Endothelial cell of umbilical vein (primary cell): Measurements from ENCODE around the gene UBA6. TPM values are rescaled to one million over a fixed set of nuclear protein-coding genes. Genes with fewer than 3 reads are reported as not detected.

ENCODE experiments used
- BruUV-seq: library from RNA; stranded (reverse); fragments of 400-500 nt; replicated peaks from 2 replicates; lab custom pipeline; 2021; lab: Mats Ljungman, UMichigan
- CTCF ChIA-PET: fragments of 300-600, 350-600 bp; sonication (Branson Sonifier 250); formaldehyde crosslinking; loops from one replicate; lab custom pipeline; 2021; ENCODE audit warnings: antibody characterized with exemption, inconsistent platforms; lab: Charles Lee
- POLR2A ChIA-PET: fragments of 300-600, 350-600 bp; sonication (Branson Sonifier 250); formaldehyde crosslinking; loops from one replicate; lab custom pipeline; 2021; ENCODE audit warnings: antibody characterized with exemption, inconsistent platforms; lab: Charles Lee
- DNase-seq: peaks from one replicate; pipeline ENCODE4 v3.0.0-alpha.2; 2011; ENCODE audit warnings: low read depth, low spot score
- FAIRE-seq: peaks from 2 replicates; lab custom pipeline; 2011; peaks lifted over from hg19 to GRCh38; lab: Jason Lieb, UNC
- H2AFZ ChIP-seq: 2 replicates; pipeline ENCODE4 v1.6.0; 2012; ENCODE audit warnings: low read depth, low read length, control low read depth, inconsistent platforms
- H3K27ac ChIP-seq: 2 replicates; pipeline ENCODE4 v1.5.1; 2011; ENCODE audit warnings: low read depth, mild to moderate bottlenecking, control low read depth, low read length, moderate library complexity; ENCODE audit not compliant: insufficient read depth
- H3K27me3 ChIP-seq, 2 experiments: 2 replicates each; pipeline versions ENCODE4 v1.6.0 to v1.6.1; 2011; ENCODE audit warnings: low read length in 2 of 2, mixed read lengths in 1 of 2; ENCODE audit not compliant: control insufficient read depth in 2 of 2, insufficient read depth in 2 of 2
- H3K36me3 ChIP-seq, 2 experiments: 2 replicates in 1 of 2; 3 replicates in 1 of 2; pipeline ENCODE4 v1.5.1; 2011; ENCODE audit warnings: low read length in 2 of 2, mild to moderate bottlenecking in 1 of 2, moderate library complexity in 1 of 2; ENCODE audit not compliant: control insufficient read depth in 2 of 2, insufficient read depth in 2 of 2; ENCODE audit errors: extremely low read depth in 1 of 2
- H3K4me1 ChIP-seq: 3 replicates; pipeline ENCODE4 v1.5.1; 2011; ENCODE audit warnings: mild to moderate bottlenecking, low read length; ENCODE audit not compliant: control insufficient read depth, insufficient read depth; ENCODE audit errors: extremely low read depth
- H3K4me2 ChIP-seq: 2 replicates; pipeline ENCODE4 v1.6.1; 2011; ENCODE audit warnings: low read length, control low read depth, mixed read lengths; ENCODE audit not compliant: insufficient read depth
- H3K4me3 ChIP-seq, 3 experiments: fragments of 200-600 bp in 1 of 3; sonication (generic), shearing (Covaris generic) in 1 of 3; replicated peaks in 1 of 3; 2 replicates each; pipeline ENCODE4 v1.5.1; 2011 to 2016; ENCODE audit warnings: control low read depth in 3 of 3, low read length in 3 of 3, mild to moderate bottlenecking in 2 of 3, inconsistent platforms in 1 of 3, low read depth in 1 of 3, moderate library complexity in 1 of 3; ENCODE audit not compliant: insufficient read depth in 1 of 3
- H3K79me2 ChIP-seq: 2 replicates; pipeline ENCODE4 v1.6.0; 2012; ENCODE audit warnings: low read length, inconsistent platforms; ENCODE audit not compliant: control insufficient read depth, insufficient read depth
- H3K9ac ChIP-seq: replicated peaks from 2 replicates; pipeline ENCODE3; 2011; ENCODE audit warnings: low read length, control low read depth; ENCODE audit not compliant: insufficient read depth; ENCODE audit errors: extremely low read depth
- H3K9me1 ChIP-seq: replicated peaks from 3 replicates; pipeline ENCODE4 v1.6.0; 2011; ENCODE audit warnings: mild to moderate bottlenecking, low read length; ENCODE audit not compliant: control insufficient read depth, insufficient read depth; ENCODE audit errors: extremely low read depth
- H3K9me3 ChIP-seq: replicated peaks from 2 replicates; pipeline ENCODE4 v1.5.1; 2012; ENCODE audit warnings: low read length, inconsistent platforms; ENCODE audit not compliant: control insufficient read depth, insufficient read depth
- H4K20me1 ChIP-seq: replicated peaks from 2 replicates; pipeline ENCODE3; 2011; ENCODE audit warnings: mild to moderate bottlenecking, low read length; ENCODE audit not compliant: control insufficient read depth, insufficient read depth; ENCODE audit errors: extremely low read depth
- CTCF ChIP-seq, 2 donors: IDR thresholded peaks; 1 replicate in 1 of 2; 2 replicates in 1 of 2; pipeline ENCODE4 v1.5.1; 2011; ENCODE audit warnings: low read length in 2 of 2, mild to moderate bottlenecking in 2 of 2, moderate library complexity in 2 of 2, control low read depth in 1 of 2, inconsistent platforms in 1 of 2, low read depth in 1 of 2; ENCODE audit not compliant: insufficient read depth in 1 of 2; ENCODE audit errors: extremely low read depth in 1 of 2
- EZH2 ChIP-seq: IDR thresholded peaks from 2 replicates; pipeline ENCODE4 v1.6.1; 2012; ENCODE audit warnings: borderline replicate concordance, low read depth, mild to moderate bottlenecking, moderate library complexity, low read length, inconsistent platforms; ENCODE audit not compliant: severe bottlenecking
- FOS ChIP-seq: IDR thresholded peaks from 2 replicates; pipeline ENCODE4 v1.6.1; 2011; ENCODE audit warnings: mild to moderate bottlenecking, low read length, moderate library complexity, borderline replicate concordance; ENCODE audit not compliant: insufficient read depth
- GATA2 ChIP-seq: IDR thresholded peaks from 2 replicates; pipeline ENCODE4 v1.7.0; 2011; ENCODE audit warnings: low read depth, mild to moderate bottlenecking, moderate library complexity, mixed read lengths, low read length; ENCODE audit not compliant: insufficient read length, insufficient read depth
- JUN ChIP-seq: IDR thresholded peaks from 2 replicates; pipeline ENCODE4 v1.6.1; 2011; ENCODE audit warnings: borderline replicate concordance, low read depth; ENCODE audit not compliant: insufficient read length, insufficient read depth
- MYC ChIP-seq: IDR thresholded peaks from one replicate; pipeline ENCODE4 v1.6.1; 2011; ENCODE audit warnings: mild to moderate bottlenecking, low read depth, low read length
- POLR2A ChIP-seq: IDR thresholded peaks from 2 replicates; pipeline ENCODE4 v1.6.1; 2012; ENCODE audit warnings: low read depth, mild to moderate bottlenecking, control low read depth, low read length
- POLR2AphosphoS5 ChIP-seq: IDR thresholded peaks from 2 replicates; pipeline ENCODE4 v1.6.1; 2012; ENCODE audit warnings: low read depth, mild to moderate bottlenecking, control low read depth, low read length, moderate library complexity; ENCODE audit not compliant: insufficient read depth
- dilution Hi-C: fragments of 300-500 bp; cut with MboI; formaldehyde crosslinking; loops from one replicate; pipeline ENCODE4 v1.15.0; 2019; ENCODE audit warnings: low sequenced_read_pairs; ENCODE audit not compliant: extremely low pct_ligation_motif_present
- intact Hi-C: fragments of 100-400 bp; cut with micrococcal nuclease; formaldehyde crosslinking; loops from one replicate; pipeline ENCODE4 v1.10.0; 2022
- polyA plus RNA-seq, 4 experiments: library from polyadenylated mRNA; depleted of rRNA in 3 of 4; stranded (reverse) in 3 of 4; unstranded in 1 of 4; fragments of >200 nt; gene quantifications; 2 replicates each; pipeline versions ENCODE4 v1.2.1 to v1.2.3, GENCODE V29; 2011 to 2012; ENCODE audit warnings: missing spikeins in 1 of 4
- total RNA-seq: library from RNA; stranded (reverse); gene quantifications from 2 replicates; pipeline ENCODE4 v1.2.3, GENCODE V29; 2021
- TF ChIP-seq, protein P1 (sequence below): IDR thresholded peaks from 2 replicates; pipeline ENCODE4 v1.6.1; 2011; ENCODE audit not compliant: insufficient read depth, insufficient read length

UBA6 gene
- total and polyA plus RNA-seq, 2 donors (not counting 3 experiments of a cell fraction or from before 2014, with no cell fraction given): 30.9 to 96.4 TPM

DNA sequence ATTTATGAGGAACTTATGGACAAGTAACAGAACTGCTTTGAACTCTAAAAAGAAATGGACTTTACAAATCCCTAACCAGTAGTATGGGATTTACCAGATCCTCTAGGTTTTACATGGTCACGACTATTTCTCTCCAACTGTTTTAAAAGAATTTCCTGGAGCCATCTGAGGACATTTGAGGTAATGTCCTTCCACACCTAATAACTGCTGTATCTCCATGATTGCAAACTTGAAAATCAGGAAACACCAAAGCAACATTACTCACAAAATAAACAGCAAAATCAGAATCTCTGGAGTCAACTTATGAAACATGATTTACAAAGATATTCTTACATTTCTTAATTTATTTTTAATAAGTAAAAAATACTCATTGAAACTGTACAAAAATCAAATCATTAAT lies 84.5 kb downstream of the UBA6 start:
- peak; percentile 13 for DNase-seq
- Histone ChIP-seq H3K9me3 (no peaks in the 10 kb centered on the region), H3K36me3 (peaks cover 2 to 6% of the 10 kb centered on the region in 2 experiments), H3K27ac (no peak overlapping the region), H3K4me3 (no peak overlapping the region), H2AFZ (no peak overlapping the region), H3K79me2 (no peaks in the 10 kb centered on the region), H3K9ac (no peak overlapping the region), H4K20me1 (no peaks in the 10 kb centered on the region), H3K4me2 (no peak overlapping the region), H3K4me1 (no peaks in the 10 kb centered on the region), H3K27me3 (no peaks in the 10 kb centered on the region), H3K9me1 (no peaks in the 10 kb centered on the region)
- ChIA-PET CTCF (interaction anchor here (0.6 to 1.0 kb wide), 2 partner anchors 14 to 67 kb away, joined by 3 to 4 read pairs; no protein-coding TSS in a partner anchor), POLR2A (no interaction called here)
- no TSS peak for BruUV-seq
- no peak for FAIRE-seq
- peak; percentile 12 for TF ChIP-seq FOS
- TF ChIP-seq, protein P1, sequence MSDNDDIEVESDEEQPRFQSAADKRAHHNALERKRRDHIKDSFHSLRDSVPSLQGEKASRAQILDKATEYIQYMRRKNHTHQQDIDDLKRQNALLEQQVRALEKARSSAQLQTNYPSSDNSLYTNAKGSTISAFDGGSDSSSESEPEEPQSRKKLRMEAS: no peak
- intact Hi-C loops (no loop called here), dilution Hi-C loops (no loop called here)

GRCh38 chr4:67615119-67615518 lies 85.8 kb downstream of the UBA6 start:
- no peak overlapping the region for H2AFZ ChIP-seq
- H3K4me1 ChIP-seq: no peaks in the 10 kb centered on the region
- POLR2A ChIA-PET: no interaction called here
- FAIRE-seq: no peak
- no peaks in the 10 kb centered on the region for H3K79me2 ChIP-seq
- H3K27ac ChIP-seq: no peak overlapping the region
- TF ChIP-seq POLR2A: no peak
- TF ChIP-seq FOS: no peak
- TF ChIP-seq, protein P1: no peak
- TF ChIP-seq MYC: no peak
- TF ChIP-seq JUN: no peak
- no peak for TF ChIP-seq EZH2
- TF ChIP-seq CTCF (IDR thresholded peaks at IDR 0.05; ENCODE audit: extremely low read depth in 1 of 2, insufficient read depth in 1 of 2, low read depth in 1 of 2, low read length in 2 of 2): no peak
- TF ChIP-seq GATA2: no peak
- no peak for TF ChIP-seq POLR2AphosphoS5
- no peaks in the 10 kb centered on the region for H4K20me1 ChIP-seq
- H3K9me3 ChIP-seq: no peaks in the 10 kb centered on the region
- no peak overlapping the region for H3K9ac ChIP-seq
- DNase-seq: no peak
- H3K36me3 ChIP-seq: peaks cover 0 to 4% of the 10 kb centered on the region in 2 experiments
- H3K27me3 ChIP-seq: no peaks in the 10 kb centered on the region
- H3K4me2 ChIP-seq: no peak overlapping the region
- dilution Hi-C loops (no loop called here), intact Hi-C loops (no loop called here)
- BruUV-seq: no TSS peak
- H3K9me1 ChIP-seq: no peaks in the 10 kb centered on the region
- no peak overlapping the region for H3K4me3 ChIP-seq
- CTCF ChIA-PET: no interaction called here
